Loucy (cell line): Measurements from ENCODE around the gene XDH.

Experiments used
- H2AFZ ChIP-seq: fragments of 200-600 bp; sonication (generic); 2 replicates; pipeline ENCODE4 v1.6.0; 2016; ENCODE audit warnings: antibody characterized with exemption, mild to moderate bottlenecking, low read length, moderate library complexity
- H3F3A ChIP-seq: fragments of 200-600 bp; 2 replicates; pipeline ENCODE4 v1.6.0; 2016; ENCODE audit warnings: antibody characterized with exemption, low read depth, mild to moderate bottlenecking
- H3K27me3 ChIP-seq: fragments of 200-600 bp; sonication (generic); 2 replicates; pipeline ENCODE4 v1.6.1; 2014; ENCODE audit warnings: low read length, mild to moderate bottlenecking; ENCODE audit not compliant: insufficient read depth, poor library complexity, severe bottlenecking
- H3K36me3 ChIP-seq: fragments of 200-600 bp; sonication (generic); 2 replicates; pipeline ENCODE4 v1.6.1; 2016; ENCODE audit warnings: low read length; ENCODE audit not compliant: insufficient read depth
- H3K4me1 ChIP-seq: fragments of 200-600 bp; sonication (generic); 2 replicates; pipeline ENCODE4 v1.5.1; 2014; ENCODE audit warnings: low read length, mild to moderate bottlenecking; ENCODE audit not compliant: insufficient read depth, poor library complexity, severe bottlenecking
- H3K4me2 ChIP-seq: fragments of 200-600 bp; sonication (generic); 2 replicates; pipeline ENCODE4 v1.6.0; 2014; ENCODE audit warnings: antibody characterized with exemption, low read length, low read depth, mild to moderate bottlenecking; ENCODE audit not compliant: poor library complexity, severe bottlenecking
- H3K4me3 ChIP-seq: fragments of 200-600 bp; sonication (generic); 2 replicates; pipeline ENCODE4 v1.5.1; 2014; ENCODE audit warnings: low read length, mild to moderate bottlenecking, mixed read lengths; ENCODE audit not compliant: poor library complexity, severe bottlenecking
- H3K79me2 ChIP-seq: fragments of 200-600 bp; sonication (generic); 2 replicates; pipeline ENCODE4 v1.6.1; 2014; ENCODE audit warnings: low read length; ENCODE audit not compliant: insufficient read depth
- H3K9ac ChIP-seq: fragments of 200-600 bp; sonication (generic); 2 replicates; pipeline ENCODE4 v1.6.0; 2014; ENCODE audit warnings: mild to moderate bottlenecking, low read depth, low read length, moderate library complexity; ENCODE audit not compliant: poor library complexity, severe bottlenecking
- H3K9me2 ChIP-seq: fragments of 200-600 bp; sonication (generic); replicated peaks from 2 replicates; pipeline ENCODE4 v1.6.1; 2016; ENCODE audit warnings: low read depth, low read length, mixed read lengths
- H3K9me3 ChIP-seq: fragments of 200-600 bp; sonication (generic); 2 replicates; pipeline ENCODE4 v1.6.1; 2014; ENCODE audit warnings: mild to moderate bottlenecking, antibody characterized with exemption, low read length, low read depth; ENCODE audit not compliant: insufficient read depth
- H4K20me1 ChIP-seq: fragments of 200-600 bp; sonication (generic); 2 replicates; pipeline ENCODE4 v1.6.0; 2014; ENCODE audit warnings: antibody characterized with exemption, low read length, mild to moderate bottlenecking; ENCODE audit not compliant: insufficient read depth, poor library complexity, severe bottlenecking
- CTCF ChIP-seq: fragments of 200-600 bp; sonication (generic); conservative IDR thresholded peaks from 2 replicates; pipeline ENCODE4 v1.5.1; 2014; ENCODE audit warnings: mild to moderate bottlenecking, antibody characterized with exemption, low read length
- EZH2phosphoT487 ChIP-seq: fragments of 200-600 bp; IDR thresholded peaks from 2 replicates; pipeline ENCODE4 v1.6.1; 2018; ENCODE audit warnings: antibody characterized with exemption, mild to moderate bottlenecking, moderate library complexity, borderline replicate concordance

XDH gene

DNA sequence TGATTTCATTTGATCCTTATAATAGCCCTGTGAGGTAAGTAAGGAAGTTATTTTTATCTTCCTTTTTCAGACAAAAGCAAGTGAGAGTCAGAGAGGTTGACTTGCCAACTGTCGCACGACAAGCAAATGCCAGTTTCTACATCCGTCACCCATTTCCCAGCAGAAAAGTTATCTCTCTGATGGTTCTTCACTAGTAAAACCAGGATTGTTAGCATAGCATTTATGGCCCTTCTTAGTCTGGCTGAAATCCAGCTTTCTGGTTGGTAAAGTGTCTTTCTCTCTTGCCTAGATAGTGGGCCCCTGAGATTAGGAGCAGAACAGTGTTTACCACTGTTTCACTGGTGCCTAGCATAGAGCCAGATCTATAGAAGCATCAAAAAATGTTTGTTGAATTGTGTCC is 7.1 kb upstream of the XDH start:
- Histone ChIP-seq H3K4me2 (no peak overlapping the region), H3K27me3 (no peaks in the 10 kb centered on the region), H3K4me3 (no peak overlapping the region), H3K9ac (no peak overlapping the region), H3F3A (no peaks in the 10 kb centered on the region), H3K9me3 (peaks cover 7% of the 10 kb centered on the region; the same call in 1 of the 2 replicates), H3K79me2 (no peaks in the 10 kb centered on the region), H3K4me1 (no peaks in the 10 kb centered on the region), H3K36me3 (no peaks in the 10 kb centered on the region), H2AFZ (no peak overlapping the region), H3K9me2 (no peaks in the 10 kb centered on the region), H4K20me1 (no peaks in the 10 kb centered on the region)
- TF ChIP-seq CTCF, result no peak
- no peak for TF ChIP-seq EZH2phosphoT487

DNA sequence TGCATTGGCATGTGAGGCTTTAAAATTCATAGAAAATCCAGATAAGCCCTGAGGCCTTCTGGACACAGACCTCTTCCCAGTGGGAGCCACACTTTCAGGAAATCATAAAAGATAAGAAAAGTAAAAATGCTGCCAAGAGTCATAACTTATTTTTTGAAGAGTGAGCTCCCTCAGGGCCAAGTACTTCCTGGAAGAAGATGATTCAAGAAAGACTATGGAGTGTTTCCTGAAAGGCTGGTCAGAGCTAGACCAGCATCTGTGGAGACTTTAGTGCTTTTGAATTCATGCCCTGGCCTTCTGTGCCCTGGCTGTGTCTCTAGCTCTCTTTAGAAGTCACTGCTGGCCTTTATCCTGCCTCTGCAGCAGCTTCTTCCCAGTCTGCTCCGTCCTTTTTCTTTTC is 6.4 kb upstream of the XDH start:
- no peaks in the 10 kb centered on the region for H3K79me2 ChIP-seq
- no peaks in the 10 kb centered on the region for H4K20me1 ChIP-seq
- no peaks in the 10 kb centered on the region for H3K36me3 ChIP-seq
- H3K9ac ChIP-seq, result no peak overlapping the region
- H3K4me1 ChIP-seq, result no peaks in the 10 kb centered on the region
- H3F3A ChIP-seq, result no peaks in the 10 kb centered on the region
- H3K4me2 ChIP-seq, result no peak overlapping the region
- H3K9me2 ChIP-seq, result no peaks in the 10 kb centered on the region
- H2AFZ ChIP-seq, result no peak overlapping the region
- H3K9me3 ChIP-seq, result peaks cover 7% of the 10 kb centered on the region; the same call in 1 of the 2 replicates
- H3K27me3 ChIP-seq, result no peaks in the 10 kb centered on the region
- TF ChIP-seq CTCF, result no peak
- no peak for TF ChIP-seq EZH2phosphoT487
- H3K4me3 ChIP-seq, result no peak overlapping the region

DNA sequence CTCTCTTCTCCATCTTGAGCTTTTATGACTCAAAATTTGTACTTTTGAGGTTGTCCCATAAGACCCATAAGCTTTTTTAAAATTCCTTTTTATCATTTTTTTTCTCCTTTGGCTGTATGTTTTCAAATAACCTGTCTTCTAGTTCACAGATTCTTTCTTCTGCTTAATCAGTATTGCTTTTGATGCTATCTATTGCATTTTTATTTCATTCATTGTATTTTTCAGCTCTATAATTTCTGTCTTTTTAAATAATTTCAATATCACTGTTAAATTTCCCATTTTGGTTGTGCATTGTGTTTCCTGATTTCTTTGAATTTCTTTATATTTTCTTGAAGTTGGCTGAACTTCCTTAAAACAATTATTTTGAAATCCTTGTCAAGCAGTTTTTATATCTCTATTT is 4.8 kb upstream of the XDH start:
- Histone ChIP-seq H3K4me2 (no peak overlapping the region), H3F3A (no peaks in the 10 kb centered on the region), H4K20me1 (no peaks in the 10 kb centered on the region), H3K9me2 (no peaks in the 10 kb centered on the region), H2AFZ (no peak overlapping the region), H3K4me1 (no peaks in the 10 kb centered on the region), H3K27me3 (no peaks in the 10 kb centered on the region), H3K9ac (no peak overlapping the region), H3K4me3 (no peak overlapping the region), H3K79me2 (no peaks in the 10 kb centered on the region), H3K36me3 (no peaks in the 10 kb centered on the region), H3K9me3 (peaks cover 7% of the 10 kb centered on the region; the same call in 1 of the 2 replicates)
- TF ChIP-seq EZH2phosphoT487 (no peak), CTCF (no peak)
